ENCODE data around the gene RNF31.
"Not testable (repeated sequence)": the region's sequence is repeated elsewhere in the genome, so short reads cannot be mapped to it uniquely, and the experiment has no call there.

GRCh38 chr14:24202538-24202937 lies 55.2 kb downstream of the RNF31 start:
- TF ChIP-seq, protein P1, sequence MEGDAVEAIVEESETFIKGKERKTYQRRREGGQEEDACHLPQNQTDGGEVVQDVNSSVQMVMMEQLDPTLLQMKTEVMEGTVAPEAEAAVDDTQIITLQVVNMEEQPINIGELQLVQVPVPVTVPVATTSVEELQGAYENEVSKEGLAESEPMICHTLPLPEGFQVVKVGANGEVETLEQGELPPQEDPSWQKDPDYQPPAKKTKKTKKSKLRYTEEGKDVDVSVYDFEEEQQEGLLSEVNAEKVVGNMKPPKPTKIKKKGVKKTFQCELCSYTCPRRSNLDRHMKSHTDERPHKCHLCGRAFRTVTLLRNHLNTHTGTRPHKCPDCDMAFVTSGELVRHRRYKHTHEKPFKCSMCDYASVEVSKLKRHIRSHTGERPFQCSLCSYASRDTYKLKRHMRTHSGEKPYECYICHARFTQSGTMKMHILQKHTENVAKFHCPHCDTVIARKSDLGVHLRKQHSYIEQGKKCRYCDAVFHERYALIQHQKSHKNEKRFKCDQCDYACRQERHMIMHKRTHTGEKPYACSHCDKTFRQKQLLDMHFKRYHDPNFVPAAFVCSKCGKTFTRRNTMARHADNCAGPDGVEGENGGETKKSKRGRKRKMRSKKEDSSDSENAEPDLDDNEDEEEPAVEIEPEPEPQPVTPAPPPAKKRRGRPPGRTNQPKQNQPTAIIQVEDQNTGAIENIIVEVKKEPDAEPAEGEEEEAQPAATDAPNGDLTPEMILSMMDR (IDR thresholded peaks at IDR 0.05) = not testable (repeated sequence)
- not testable (repeated sequence) for TF ChIP-seq ZSCAN20 (CRISPR knock-in tag; IDR thresholded peaks at IDR 0.05); RNF2 (IDR thresholded peaks at IDR 0.05; ENCODE audit: borderline replicate concordance, low read depth); POLR2A (IDR thresholded peaks at IDR 0.05; ENCODE audit: low read length); EP300 (IDR thresholded peaks at IDR 0.05); SMC3 (IDR thresholded peaks at IDR 0.05); HOXA7 (CRISPR knock-in tag; IDR thresholded peaks at IDR 0.05); ESRRA (IDR thresholded peaks at IDR 0.05; ENCODE audit: borderline replicate concordance, low read length)
- TF ChIP-seq, protein P2, sequence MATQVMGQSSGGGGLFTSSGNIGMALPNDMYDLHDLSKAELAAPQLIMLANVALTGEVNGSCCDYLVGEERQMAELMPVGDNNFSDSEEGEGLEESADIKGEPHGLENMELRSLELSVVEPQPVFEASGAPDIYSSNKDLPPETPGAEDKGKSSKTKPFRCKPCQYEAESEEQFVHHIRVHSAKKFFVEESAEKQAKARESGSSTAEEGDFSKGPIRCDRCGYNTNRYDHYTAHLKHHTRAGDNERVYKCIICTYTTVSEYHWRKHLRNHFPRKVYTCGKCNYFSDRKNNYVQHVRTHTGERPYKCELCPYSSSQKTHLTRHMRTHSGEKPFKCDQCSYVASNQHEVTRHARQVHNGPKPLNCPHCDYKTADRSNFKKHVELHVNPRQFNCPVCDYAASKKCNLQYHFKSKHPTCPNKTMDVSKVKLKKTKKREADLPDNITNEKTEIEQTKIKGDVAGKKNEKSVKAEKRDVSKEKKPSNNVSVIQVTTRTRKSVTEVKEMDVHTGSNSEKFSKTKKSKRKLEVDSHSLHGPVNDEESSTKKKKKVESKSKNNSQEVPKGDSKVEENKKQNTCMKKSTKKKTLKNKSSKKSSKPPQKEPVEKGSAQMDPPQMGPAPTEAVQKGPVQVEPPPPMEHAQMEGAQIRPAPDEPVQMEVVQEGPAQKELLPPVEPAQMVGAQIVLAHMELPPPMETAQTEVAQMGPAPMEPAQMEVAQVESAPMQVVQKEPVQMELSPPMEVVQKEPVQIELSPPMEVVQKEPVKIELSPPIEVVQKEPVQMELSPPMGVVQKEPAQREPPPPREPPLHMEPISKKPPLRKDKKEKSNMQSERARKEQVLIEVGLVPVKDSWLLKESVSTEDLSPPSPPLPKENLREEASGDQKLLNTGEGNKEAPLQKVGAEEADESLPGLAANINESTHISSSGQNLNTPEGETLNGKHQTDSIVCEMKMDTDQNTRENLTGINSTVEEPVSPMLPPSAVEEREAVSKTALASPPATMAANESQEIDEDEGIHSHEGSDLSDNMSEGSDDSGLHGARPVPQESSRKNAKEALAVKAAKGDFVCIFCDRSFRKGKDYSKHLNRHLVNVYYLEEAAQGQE (IDR thresholded peaks at IDR 0.05) = not testable (repeated sequence)
- TF ChIP-seq, protein P3, sequence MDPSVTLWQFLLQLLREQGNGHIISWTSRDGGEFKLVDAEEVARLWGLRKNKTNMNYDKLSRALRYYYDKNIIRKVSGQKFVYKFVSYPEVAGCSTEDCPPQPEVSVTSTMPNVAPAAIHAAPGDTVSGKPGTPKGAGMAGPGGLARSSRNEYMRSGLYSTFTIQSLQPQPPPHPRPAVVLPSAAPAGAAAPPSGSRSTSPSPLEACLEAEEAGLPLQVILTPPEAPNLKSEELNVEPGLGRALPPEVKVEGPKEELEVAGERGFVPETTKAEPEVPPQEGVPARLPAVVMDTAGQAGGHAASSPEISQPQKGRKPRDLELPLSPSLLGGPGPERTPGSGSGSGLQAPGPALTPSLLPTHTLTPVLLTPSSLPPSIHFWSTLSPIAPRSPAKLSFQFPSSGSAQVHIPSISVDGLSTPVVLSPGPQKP (IDR thresholded peaks at IDR 0.05; ENCODE audit: low read depth, low read length) = not testable (repeated sequence)
